ENCODE results near the gene EPHB1. TPM values are rescaled to one million over a fixed set of nuclear protein-coding genes. Genes with fewer than 3 reads are reported as not detected.
"Not testable (repeated sequence)": the region's sequence is repeated elsewhere in the genome, so short reads cannot be mapped to it uniquely, and the experiment has no call there.

EPHB1 gene
- total and polyA plus RNA-seq, 2 of the 13 experiments (the other 11 are each of a cell fraction or from before 2014, with no cell fraction given): 0.07 to 0.21 TPM

- ChIA-PET POLR2A (no interaction called here), CTCF (ENCODE audit: low intra/inter-chr PET ratio, low total read pairs) (no interaction called here)
- Histone ChIP-seq H3K9ac (ENCODE audit: insufficient read depth, low read depth, low read length) (no peak overlapping the region), H3K4me2 (ENCODE audit: low read depth, low read length) (no peak overlapping the region), H3K9me3 (ENCODE audit: low read length) (no peaks in the 10 kb centered on the region), H3K36me3 (replicated peaks in 1 of 2; ENCODE audit: control insufficient read depth in 1 of 2, insufficient read depth in 2 of 2, low read length in 2 of 2) (no peaks in the 10 kb centered on the region), H3K79me2 (ENCODE audit: insufficient read depth, low read length) (no peaks in the 10 kb centered on the region), H3K27me3 (ENCODE audit: control insufficient read depth in 1 of 2, insufficient read depth in 2 of 2, low read length in 2 of 2) (peaks cover 1 to 2% of the 10 kb centered on the region in 2 experiments; a peak in 2 of 5 replicates), H2AFZ (ENCODE audit: low read length) (no peak overlapping the region), H3K4me3 (replicated peaks in 1 of 3; ENCODE audit: insufficient read depth in 1 of 3, low read depth in 2 of 3, low read length in 3 of 3) (no peak overlapping the region), H4K20me1 (ENCODE audit: insufficient read depth, low read length) (no peaks in the 10 kb centered on the region), H3K4me1 (ENCODE audit: insufficient read depth, low read length) (no peaks in the 10 kb centered on the region), H3K27ac (ENCODE audit: extremely low read length, insufficient read depth, low read length) (no peak overlapping the region)
- in situ Hi-C loops (cut with HindIII; ENCODE audit: extremely low pct_ligation_motif_present, low pct_unique_long_range_greater_than_20kb) (no loop called here), intact Hi-C loops (cut with micrococcal nuclease; ENCODE audit: unreplicated experiment) (no loop called here)
- ATAC-seq: no peak
- no TSS peak for BruUV-seq (replicated peaks)
- 0% methylated on average over 2 of the region's 6 CpGs for WGBS (ENCODE audit: low lambda C conversion rate)
- no peak for DNase-seq (ENCODE audit: low spot score)
- no peak for FAIRE-seq
- TF ChIP-seq HDAC2 (CRISPR knock-in tag; IDR thresholded peaks at IDR 0.05) (no peak), SUZ12 (IDR thresholded peaks at IDR 0.05; ENCODE audit: low read depth, low read length) (no peak), TBX3 (IDR thresholded peaks at IDR 0.05; ENCODE audit: borderline replicate concordance) (no peak), GATA4 (IDR thresholded peaks at IDR 0.05; ENCODE audit: borderline replicate concordance, low read depth) (no peak), ZNF383 (CRISPR knock-in tag; IDR thresholded peaks at IDR 0.05; ENCODE audit: borderline replicate concordance) (no peak), ZMAT3 (CRISPR knock-in tag; conservative IDR thresholded peaks at IDR 0.05) (no peak)
- TF ChIP-seq, protein P1, sequence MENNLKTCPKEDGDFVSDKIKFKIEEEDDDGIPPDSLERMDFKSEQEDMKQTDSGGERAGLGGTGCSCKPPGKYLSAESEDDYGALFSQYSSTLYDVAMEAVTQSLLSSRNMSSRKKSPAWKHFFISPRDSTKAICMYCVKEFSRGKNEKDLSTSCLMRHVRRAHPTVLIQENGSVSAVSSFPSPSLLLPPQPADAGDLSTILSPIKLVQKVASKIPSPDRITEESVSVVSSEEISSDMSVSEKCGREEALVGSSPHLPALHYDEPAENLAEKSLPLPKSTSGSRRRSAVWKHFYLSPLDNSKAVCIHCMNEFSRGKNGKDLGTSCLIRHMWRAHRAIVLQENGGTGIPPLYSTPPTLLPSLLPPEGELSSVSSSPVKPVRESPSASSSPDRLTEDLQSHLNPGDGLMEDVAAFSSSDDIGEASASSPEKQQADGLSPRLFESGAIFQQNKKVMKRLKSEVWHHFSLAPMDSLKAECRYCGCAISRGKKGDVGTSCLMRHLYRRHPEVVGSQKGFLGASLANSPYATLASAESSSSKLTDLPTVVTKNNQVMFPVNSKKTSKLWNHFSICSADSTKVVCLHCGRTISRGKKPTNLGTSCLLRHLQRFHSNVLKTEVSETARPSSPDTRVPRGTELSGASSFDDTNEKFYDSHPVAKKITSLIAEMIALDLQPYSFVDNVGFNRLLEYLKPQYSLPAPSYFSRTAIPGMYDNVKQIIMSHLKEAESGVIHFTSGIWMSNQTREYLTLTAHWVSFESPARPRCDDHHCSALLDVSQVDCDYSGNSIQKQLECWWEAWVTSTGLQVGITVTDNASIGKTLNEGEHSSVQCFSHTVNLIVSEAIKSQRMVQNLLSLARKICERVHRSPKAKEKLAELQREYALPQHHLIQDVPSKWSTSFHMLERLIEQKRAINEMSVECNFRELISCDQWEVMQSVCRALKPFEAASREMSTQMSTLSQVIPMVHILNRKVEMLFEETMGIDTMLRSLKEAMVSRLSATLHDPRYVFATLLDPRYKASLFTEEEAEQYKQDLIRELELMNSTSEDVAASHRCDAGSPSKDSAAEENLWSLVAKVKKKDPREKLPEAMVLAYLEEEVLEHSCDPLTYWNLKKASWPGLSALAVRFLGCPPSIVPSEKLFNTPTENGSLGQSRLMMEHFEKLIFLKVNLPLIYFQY (CRISPR knock-in tag; IDR thresholded peaks at IDR 0.05; ENCODE audit: borderline replicate concordance): no peak
Measured at GRCh38 chr3:135059580-135059979, 264.5 kb downstream of the EPHB1 start.

DNA sequence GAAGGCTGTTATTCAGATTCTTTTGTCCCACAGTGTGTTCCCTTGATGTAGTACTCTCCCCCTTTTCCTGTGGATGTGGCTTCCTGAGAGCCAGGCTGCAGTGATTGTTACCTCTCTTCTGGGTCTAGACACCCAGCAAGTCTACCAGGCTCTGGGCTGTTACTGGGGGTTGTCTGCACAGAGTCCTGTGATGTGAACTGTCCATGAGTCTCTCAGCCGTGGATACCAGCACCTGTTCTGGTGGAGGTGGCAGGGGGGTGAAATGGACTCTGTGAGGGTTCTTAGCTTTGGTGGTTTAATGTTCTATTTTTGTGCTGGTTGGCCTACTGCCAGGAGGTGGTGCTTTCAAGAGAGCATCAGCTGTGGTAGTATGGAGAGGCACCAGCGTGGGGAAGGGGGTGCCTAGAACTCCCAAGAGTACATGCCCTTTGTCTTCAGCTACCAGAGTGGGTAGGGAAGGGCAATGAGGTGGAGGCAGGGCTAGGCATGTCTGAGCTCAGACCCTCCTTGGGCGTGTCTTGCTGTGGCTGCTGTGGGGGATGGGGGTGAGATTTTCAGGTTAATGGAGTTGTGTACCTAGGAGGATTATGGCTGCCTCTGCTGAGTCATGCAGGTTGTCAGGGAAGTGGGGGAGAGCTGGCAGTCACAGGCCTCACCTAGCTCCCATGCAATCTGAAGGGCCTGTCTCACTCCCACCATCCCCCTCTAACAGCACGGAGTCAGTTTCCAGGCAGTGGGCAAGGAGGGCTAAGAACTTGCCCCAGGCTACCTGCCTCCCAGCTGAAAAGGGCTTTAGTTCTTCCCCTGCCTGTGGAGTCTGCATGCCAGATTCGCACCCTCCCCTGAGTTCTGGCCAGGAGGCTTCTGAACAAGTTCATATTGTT is 272.0 kb downstream of the EPHB1 start:
- H3K27me3 ChIP-seq (ENCODE audit: control insufficient read depth in 1 of 2, insufficient read depth in 2 of 2, low read length in 2 of 2); DNase-seq (ENCODE audit: low spot score); H3K4me2 ChIP-seq (ENCODE audit: low read depth, low read length); H3K4me1 ChIP-seq (ENCODE audit: insufficient read depth, low read length); in situ Hi-C loops (cut with HindIII; ENCODE audit: extremely low pct_ligation_motif_present, low pct_unique_long_range_greater_than_20kb); FAIRE-seq; POLR2A ChIA-PET; H4K20me1 ChIP-seq (ENCODE audit: insufficient read depth, low read length); intact Hi-C loops (cut with micrococcal nuclease; ENCODE audit: unreplicated experiment); H3K4me3 ChIP-seq (replicated peaks in 1 of 3; ENCODE audit: insufficient read depth in 1 of 3, low read depth in 2 of 3, low read length in 3 of 3); CTCF ChIA-PET (ENCODE audit: low intra/inter-chr PET ratio, low total read pairs); BruUV-seq (replicated peaks); ATAC-seq; H3K9ac ChIP-seq (ENCODE audit: insufficient read depth, low read depth, low read length); H2AFZ ChIP-seq (ENCODE audit: low read length); H3K27ac ChIP-seq (ENCODE audit: extremely low read length, insufficient read depth, low read length); H3K9me3 ChIP-seq (ENCODE audit: low read length); H3K79me2 ChIP-seq (ENCODE audit: insufficient read depth, low read length); H3K36me3 ChIP-seq (replicated peaks in 1 of 2; ENCODE audit: control insufficient read depth in 1 of 2, insufficient read depth in 2 of 2, low read length in 2 of 2): not testable (repeated sequence)
- 15% methylated on average over 5 of the region's 5 CpGs for WGBS (ENCODE audit: low lambda C conversion rate)
